Measurements from ENCODE around the gene PRKCE. TPM values are rescaled to one million over a fixed set of nuclear protein-coding genes. Genes with fewer than 3 reads are reported as not detected.

Gene PRKCE
- total RNA-seq, result 11.7 and 12.7 TPM in 2 replicates

DNA sequence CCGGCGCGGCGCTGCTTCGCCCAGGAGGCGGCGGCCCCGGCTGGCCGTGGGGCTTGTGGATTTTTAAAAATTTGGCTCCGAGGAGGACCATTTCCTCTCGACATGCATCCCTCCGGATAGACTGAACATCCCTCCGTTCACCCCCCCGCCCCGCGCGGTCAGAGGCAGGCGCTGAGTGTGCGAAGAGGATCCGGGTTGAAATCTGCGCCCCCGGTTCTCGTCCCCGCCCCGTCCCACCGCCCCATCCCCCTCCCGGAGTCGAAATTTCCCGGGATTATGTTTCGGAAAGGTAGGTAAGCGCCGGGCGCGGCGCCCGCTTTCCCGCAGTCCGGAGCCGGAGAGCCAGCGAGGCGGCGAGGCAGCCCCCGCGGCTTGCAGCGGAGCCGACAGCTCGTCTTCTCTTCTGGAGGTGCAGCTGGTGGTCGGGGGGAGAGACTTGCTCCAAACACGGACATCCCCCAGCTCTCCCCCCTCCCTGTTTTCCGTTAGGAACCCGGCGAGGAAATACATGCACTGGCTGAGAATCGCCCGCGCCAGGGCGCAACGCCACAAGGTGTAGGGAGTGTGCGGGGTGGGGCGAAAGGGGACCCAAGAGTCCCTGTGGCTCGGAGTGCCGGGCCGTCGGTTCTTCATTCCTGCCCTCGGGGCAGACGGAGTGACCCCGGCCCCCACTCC lies at the start of gene PRKCE:
Gene PRKCE, plus strand, starts transcription at position 261 of the 675 bp plus-strand sequence.
- Mint-ChIP-seq H3K4me1 (ENCODE audit: low read depth) (peaks cover 28% of the 10 kb centered on the region), H3K27me3 (ENCODE audit: insufficient read depth) (peaks cover 30% of the 10 kb centered on the region), H3K27ac (peak within 1 kb of the TSS; percentile 94), H3K36me3 (ENCODE audit: low read depth) (peaks cover 2% of the 10 kb centered on the region), H3K9me3 (no peaks in the 10 kb centered on the region), H3K4me3 (peak within 1 kb of the TSS; percentile 90)
- intact Hi-C loops (cut with micrococcal nuclease), result loop anchor here (1.0 to 2.0 kb wide), 3 partner anchors 40 to 1483 kb away; partner anchors contain the start of genes PPM1B and SRBD1
- DNase-seq (ENCODE audit: low spot score), result no peak

DNA sequence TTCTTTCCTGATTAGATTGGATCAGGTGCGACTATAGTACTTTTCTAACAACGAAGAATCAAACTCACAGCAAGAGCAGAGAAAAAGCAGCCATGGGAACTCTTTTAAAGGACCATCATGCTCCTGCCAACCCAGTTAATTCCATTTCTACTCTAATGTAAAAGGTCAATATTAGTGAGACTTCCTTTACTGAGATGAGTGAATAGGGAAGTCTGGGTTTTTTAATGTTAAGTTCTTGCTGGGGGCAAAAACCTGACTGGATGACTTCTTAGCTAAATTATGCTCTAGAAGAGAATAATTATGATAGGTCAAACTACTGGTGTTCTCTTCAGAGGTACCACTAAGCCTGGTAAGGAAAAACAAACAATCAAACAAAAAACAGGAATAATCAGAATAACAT lies 48.9 kb upstream of the PRKCE start:
- intact Hi-C loops (cut with micrococcal nuclease), result no loop called here
- DNase-seq (ENCODE audit: low spot score), result no peak
- Mint-ChIP-seq H3K27ac (no peak overlapping the region), H3K27me3 (ENCODE audit: insufficient read depth) (no peaks in the 10 kb centered on the region), H3K9me3 (no peaks in the 10 kb centered on the region), H3K36me3 (ENCODE audit: low read depth) (peaks cover 30% of the 10 kb centered on the region), H3K4me1 (ENCODE audit: low read depth) (no peaks in the 10 kb centered on the region), H3K4me3 (no peak overlapping the region)

DNA sequence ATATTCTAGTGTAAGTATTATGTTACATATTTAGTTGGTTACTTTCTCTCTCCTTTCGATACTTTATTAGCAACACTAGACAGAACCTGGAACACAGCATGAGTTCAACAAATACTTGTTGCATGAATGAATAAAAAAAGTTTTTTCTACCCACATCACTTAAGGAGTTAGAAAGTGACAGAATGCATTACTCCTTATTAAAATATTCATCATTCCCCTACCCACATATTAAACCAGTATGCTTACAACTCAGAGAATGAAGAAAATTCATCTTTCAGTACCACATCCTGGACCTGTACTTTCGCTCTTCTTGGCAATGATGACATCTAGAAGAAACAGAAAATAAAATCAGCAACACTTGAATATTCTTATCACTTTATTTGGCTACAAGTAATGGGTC lies 46.4 kb upstream of the PRKCE start:
- Mint-ChIP-seq H3K27ac (no peak overlapping the region), H3K4me3 (no peak overlapping the region), H3K36me3 (ENCODE audit: low read depth) (peaks cover 23% of the 10 kb centered on the region), H3K9me3 (no peaks in the 10 kb centered on the region), H3K4me1 (ENCODE audit: low read depth) (peaks cover 12% of the 10 kb centered on the region), H3K27me3 (ENCODE audit: insufficient read depth) (no peaks in the 10 kb centered on the region)
- intact Hi-C loops (cut with micrococcal nuclease), result no loop called here
- no peak for DNase-seq (ENCODE audit: low spot score)

DNA sequence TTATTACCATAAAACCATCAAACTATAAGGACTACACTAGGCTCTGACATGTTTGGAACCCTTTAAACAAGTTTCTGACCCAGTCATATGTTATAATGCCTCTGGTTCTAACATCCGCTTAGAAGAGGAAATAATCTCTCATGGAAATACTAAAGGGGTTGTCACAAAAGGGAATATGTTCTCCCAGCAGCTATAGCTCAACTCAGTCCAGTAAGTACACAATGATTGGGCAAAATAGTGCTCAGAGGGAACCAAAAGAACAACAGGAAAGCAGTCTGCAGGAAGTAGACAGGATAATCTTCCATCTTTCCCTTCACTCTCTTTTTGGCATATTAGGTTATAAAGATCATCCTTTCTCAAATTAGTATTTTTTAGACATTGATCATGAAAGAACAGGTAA lies 44.7 kb upstream of the PRKCE start:
- no peaks in the 10 kb centered on the region for H3K27me3 Mint-ChIP-seq (ENCODE audit: insufficient read depth)
- H3K27ac Mint-ChIP-seq, result no peak overlapping the region
- intact Hi-C loops (cut with micrococcal nuclease), result no loop called here
- H3K4me1 Mint-ChIP-seq (ENCODE audit: low read depth), result peaks cover 21% of the 10 kb centered on the region
- H3K4me3 Mint-ChIP-seq, result no peak overlapping the region
- H3K9me3 Mint-ChIP-seq, result no peaks in the 10 kb centered on the region
- DNase-seq (ENCODE audit: low spot score), result no peak
- H3K36me3 Mint-ChIP-seq (ENCODE audit: low read depth), result peaks cover 10% of the 10 kb centered on the region

DNA sequence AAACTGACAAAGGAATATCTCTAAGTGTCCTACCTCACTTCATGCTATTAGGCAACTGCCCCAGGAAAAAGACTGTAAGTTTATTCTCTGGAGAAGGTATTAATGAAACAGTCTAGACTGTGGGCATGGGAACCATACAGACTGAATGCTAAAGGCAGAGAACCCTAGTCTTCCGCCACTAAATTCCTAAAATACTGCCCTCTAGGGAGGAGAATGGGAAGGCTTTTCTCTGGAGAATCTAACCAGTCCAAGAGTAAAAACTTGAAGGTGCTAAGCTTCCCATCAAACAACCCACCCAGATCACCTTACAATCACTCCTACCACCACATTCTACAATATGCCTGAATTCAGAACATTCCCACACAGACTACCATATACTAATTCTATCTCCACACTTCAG lies 43.8 kb upstream of the PRKCE start:
- Mint-ChIP-seq H3K9me3 (no peaks in the 10 kb centered on the region), H3K36me3 (ENCODE audit: low read depth) (peaks cover 10% of the 10 kb centered on the region), H3K27ac (no peak overlapping the region), H3K4me1 (ENCODE audit: low read depth) (peaks cover 27% of the 10 kb centered on the region), H3K27me3 (ENCODE audit: insufficient read depth) (no peaks in the 10 kb centered on the region), H3K4me3 (no peak overlapping the region)
- intact Hi-C loops (cut with micrococcal nuclease), result no loop called here
- DNase-seq (ENCODE audit: low spot score), result no peak

DNA sequence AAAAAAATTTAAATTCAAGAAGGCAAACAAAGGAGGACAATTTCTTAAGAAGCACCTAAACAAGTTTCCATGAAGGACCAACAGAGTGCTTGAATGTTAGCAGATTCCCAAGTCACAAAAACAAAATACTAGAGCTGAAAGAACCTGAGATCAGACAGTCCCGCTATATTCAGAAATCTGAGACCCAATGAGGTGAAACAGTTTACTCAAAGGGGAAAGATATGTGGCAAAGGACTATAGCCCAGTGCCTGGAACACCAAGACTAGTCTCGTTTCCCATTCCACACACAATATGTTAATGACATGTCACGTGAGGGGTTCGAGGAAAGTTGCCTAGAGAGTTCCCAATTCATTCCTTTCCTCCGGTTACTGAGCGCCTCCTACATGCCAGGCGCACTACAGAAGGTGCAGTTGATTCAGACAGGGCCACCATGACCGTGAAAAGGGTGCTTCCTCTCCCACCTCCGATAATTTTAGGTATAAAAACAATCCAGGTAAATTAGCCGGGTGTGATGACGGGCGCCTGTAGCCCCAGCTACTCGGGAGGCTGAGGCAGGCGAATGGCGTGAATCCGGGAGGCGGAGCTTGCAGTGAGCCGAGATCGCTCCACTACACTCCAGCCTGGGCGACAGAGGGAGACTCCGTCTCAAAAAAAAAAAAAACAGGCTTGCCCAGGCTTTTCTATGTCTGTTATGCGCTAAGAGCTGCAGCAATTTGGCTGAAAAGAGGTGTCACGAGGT lies 41.0 kb upstream of the PRKCE start:
- peak overlapping the region; percentile 96 for H3K4me3 Mint-ChIP-seq
- intact Hi-C loops (cut with micrococcal nuclease), result loop anchor here (1.0 to 5.0 kb wide), 4 partner anchors 26 to 1443 kb away; partner anchors contain the start of genes PPM1B and PRKCE
- DNase-seq (ENCODE audit: low spot score), result peak; percentile 32
- peak overlapping the region; percentile 92 for H3K27ac Mint-ChIP-seq
- H3K27me3 Mint-ChIP-seq (ENCODE audit: insufficient read depth), result no peaks in the 10 kb centered on the region
- peaks cover 27% of the 10 kb centered on the region for H3K4me1 Mint-ChIP-seq (ENCODE audit: low read depth)
- no peaks in the 10 kb centered on the region for H3K9me3 Mint-ChIP-seq
- peaks cover 4% of the 10 kb centered on the region for H3K36me3 Mint-ChIP-seq (ENCODE audit: low read depth)

DNA sequence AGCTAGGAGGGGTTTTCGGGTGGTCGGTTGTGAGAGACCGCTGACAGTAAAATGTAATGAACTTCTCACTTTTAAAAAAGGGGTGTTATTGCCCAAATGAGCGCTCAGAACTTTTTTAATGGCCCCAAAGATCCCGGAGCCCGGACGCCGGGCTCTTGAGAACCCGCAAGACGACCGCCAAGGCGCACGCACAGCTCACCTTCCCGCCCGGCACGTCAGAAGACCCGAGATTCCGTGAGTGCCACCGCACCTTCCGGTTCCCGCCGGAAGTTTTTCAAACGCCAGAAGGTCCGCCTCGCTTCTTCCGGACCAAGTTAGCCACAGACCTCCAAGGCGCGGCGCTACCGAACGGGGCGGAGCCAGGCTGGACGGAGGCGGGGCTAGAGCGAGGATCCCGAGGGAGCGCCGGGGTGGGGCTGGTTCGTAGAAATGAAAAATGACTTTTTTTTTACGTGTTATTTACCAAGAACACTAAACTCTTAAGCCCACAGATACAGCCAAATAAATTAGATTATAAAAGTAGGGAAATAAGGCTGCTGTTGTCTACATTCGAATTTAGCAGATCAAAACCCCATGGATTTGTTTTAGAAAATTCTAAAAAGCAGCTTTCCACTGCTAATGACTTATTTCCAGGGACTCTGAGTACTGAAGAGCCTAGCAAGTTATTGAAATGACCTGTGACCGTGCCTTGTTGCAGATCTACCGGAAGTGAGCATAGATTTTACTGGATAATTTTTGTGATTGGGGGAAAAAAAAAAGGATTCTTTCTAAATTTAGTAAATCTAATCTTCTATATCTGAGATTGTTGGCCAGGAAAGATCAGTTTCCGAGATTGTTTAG lies 40.2 kb upstream of the PRKCE start, which contains the start of gene SRBD1:
Gene SRBD1, minus strand, starts transcription at position 248 of the 840 bp plus-strand sequence. CDS start 5,826 bp downstream, outside the sequence.
- H3K36me3 Mint-ChIP-seq (ENCODE audit: low read depth), result peaks cover 4% of the 10 kb centered on the region
- peaks cover 27% of the 10 kb centered on the region for H3K4me1 Mint-ChIP-seq (ENCODE audit: low read depth)
- H3K27me3 Mint-ChIP-seq (ENCODE audit: insufficient read depth), result no peaks in the 10 kb centered on the region
- no peaks in the 10 kb centered on the region for H3K9me3 Mint-ChIP-seq
- peak within 1 kb of the TSS; percentile 92 for H3K27ac Mint-ChIP-seq
- peak within 1 kb of the TSS; percentile 96 for H3K4me3 Mint-ChIP-seq
- DNase-seq (ENCODE audit: low spot score), result peak; percentile 84
- intact Hi-C loops (cut with micrococcal nuclease), result loop anchor here (1.0 to 5.0 kb wide), 4 partner anchors 26 to 1444 kb away; partner anchors contain the start of genes PPM1B and PRKCE

DNA sequence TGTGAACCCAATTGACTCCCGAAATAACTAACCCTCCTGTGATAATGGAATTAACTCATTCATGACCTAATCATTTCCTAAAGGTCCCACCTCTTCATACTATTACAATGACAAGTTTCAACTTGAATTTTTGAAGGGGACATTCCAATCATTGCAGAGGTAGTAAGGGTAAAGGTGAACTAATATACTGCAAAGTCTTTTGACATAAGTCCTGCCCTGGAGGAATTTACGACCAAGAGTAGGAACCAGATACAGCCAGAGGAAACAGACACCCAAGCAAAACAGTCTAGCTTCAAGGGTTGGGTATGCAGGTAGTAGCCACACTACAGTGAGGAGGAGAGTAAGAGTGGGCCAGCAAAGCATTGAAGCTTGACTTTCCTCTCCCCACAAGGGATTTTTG lies 39.2 kb upstream of the PRKCE start:
- no peaks in the 10 kb centered on the region for H3K9me3 Mint-ChIP-seq
- H3K4me1 Mint-ChIP-seq (ENCODE audit: low read depth), result peaks cover 27% of the 10 kb centered on the region
- H3K27ac Mint-ChIP-seq, result no peak overlapping the region
- peak overlapping the region; percentile 27 for H3K4me3 Mint-ChIP-seq
- no peak for DNase-seq (ENCODE audit: low spot score)
- intact Hi-C loops (cut with micrococcal nuclease), result loop anchor here (5.0 kb wide), 1 partner anchor 1445 kb away; the partner anchor contains the start of gene PPM1B
- no peaks in the 10 kb centered on the region for H3K27me3 Mint-ChIP-seq (ENCODE audit: insufficient read depth)
- H3K36me3 Mint-ChIP-seq (ENCODE audit: low read depth), result peaks cover 4% of the 10 kb centered on the region

DNA sequence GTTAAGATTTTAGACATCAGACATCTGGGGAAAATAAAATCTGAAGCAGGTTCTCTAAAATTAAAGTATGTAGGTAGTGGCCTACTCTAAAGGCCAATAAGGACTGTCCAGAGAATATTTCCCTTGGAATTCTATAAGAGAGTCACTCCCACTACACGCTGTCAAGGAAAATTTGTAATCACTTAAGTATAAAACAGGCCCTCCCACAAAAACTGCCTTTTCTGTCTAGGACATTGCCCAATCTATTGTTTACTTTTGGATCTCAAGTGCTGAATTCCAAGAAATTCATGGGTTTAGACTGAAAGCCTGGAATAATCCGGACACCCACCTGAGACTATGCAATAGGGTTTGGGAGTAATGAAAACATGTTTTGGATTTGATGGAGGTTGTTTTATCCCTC lies 38.7 kb upstream of the PRKCE start:
- no peaks in the 10 kb centered on the region for H3K27me3 Mint-ChIP-seq (ENCODE audit: insufficient read depth)
- no peak overlapping the region for H3K4me3 Mint-ChIP-seq
- intact Hi-C loops (cut with micrococcal nuclease), result loop anchor here (5.0 kb wide), 1 partner anchor 1445 kb away; the partner anchor contains the start of gene PPM1B
- no peak overlapping the region for H3K27ac Mint-ChIP-seq
- H3K36me3 Mint-ChIP-seq (ENCODE audit: low read depth), result peaks cover 4% of the 10 kb centered on the region
- DNase-seq (ENCODE audit: low spot score), result no peak
- H3K4me1 Mint-ChIP-seq (ENCODE audit: low read depth), result peaks cover 27% of the 10 kb centered on the region
- no peaks in the 10 kb centered on the region for H3K9me3 Mint-ChIP-seq

DNA sequence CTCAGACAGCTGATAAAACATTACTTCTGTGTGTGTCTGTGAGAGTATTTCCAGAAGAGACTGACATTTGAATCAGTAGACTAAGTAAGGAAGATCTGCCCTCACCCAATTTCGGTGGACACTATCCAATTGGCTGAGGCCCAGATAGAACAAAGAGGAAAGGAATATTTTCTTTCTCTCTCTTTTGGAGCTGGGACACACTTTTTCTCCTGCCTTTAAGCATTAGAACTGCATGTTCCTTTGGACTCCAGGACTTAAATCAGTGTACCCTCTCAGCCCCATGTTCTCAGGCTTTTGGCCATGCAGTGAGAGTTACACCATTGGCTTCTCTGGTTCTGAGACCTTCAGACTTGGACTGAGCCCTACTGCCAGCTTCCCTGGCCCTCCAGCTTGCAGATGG lies 37.1 kb upstream of the PRKCE start:
- no peak for DNase-seq (ENCODE audit: low spot score)
- intact Hi-C loops (cut with micrococcal nuclease), result loop anchor here (5.0 kb wide), 1 partner anchor 1447 kb away; the partner anchor contains the start of gene PPM1B
- Mint-ChIP-seq H3K4me1 (ENCODE audit: low read depth) (peaks cover 23% of the 10 kb centered on the region), H3K4me3 (no peak overlapping the region), H3K36me3 (ENCODE audit: low read depth) (peaks cover 3% of the 10 kb centered on the region), H3K27me3 (ENCODE audit: insufficient read depth) (no peaks in the 10 kb centered on the region), H3K9me3 (no peaks in the 10 kb centered on the region), H3K27ac (no peak overlapping the region)

DNA sequence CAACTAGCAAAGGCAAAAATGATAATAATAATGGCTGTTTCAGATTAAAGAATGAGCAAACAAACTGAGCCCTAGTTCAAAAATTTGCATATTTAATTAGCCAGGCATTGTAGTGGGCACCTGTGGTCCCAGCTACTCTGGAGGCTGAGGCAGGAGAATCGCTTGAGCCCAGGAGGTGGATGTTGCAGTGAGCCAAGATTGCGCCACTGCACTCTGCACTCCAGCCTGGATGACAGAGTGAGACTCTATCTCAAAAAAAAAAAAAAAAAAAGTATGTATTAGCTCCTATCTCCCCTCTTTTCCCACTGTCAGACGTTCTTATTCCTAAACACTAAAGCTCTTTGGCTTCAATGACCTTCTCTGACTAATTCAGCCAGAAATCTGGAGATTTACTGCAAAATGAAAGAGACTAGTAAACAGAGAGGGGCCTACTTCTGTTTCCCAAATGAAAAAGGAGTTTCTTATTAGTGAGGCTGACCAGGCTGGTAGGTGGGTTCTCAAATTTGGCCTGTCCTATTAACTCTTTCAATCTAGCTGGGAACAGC lies 36.5 kb upstream of the PRKCE start:
- H3K27me3 Mint-ChIP-seq (ENCODE audit: insufficient read depth), result no peaks in the 10 kb centered on the region
- DNase-seq (ENCODE audit: low spot score), result no peak
- no peaks in the 10 kb centered on the region for H3K9me3 Mint-ChIP-seq
- peaks cover 17% of the 10 kb centered on the region for H3K4me1 Mint-ChIP-seq (ENCODE audit: low read depth)
- no peak overlapping the region for H3K4me3 Mint-ChIP-seq
- peaks cover 1% of the 10 kb centered on the region for H3K36me3 Mint-ChIP-seq (ENCODE audit: low read depth)
- H3K27ac Mint-ChIP-seq, result no peak overlapping the region
- intact Hi-C loops (cut with micrococcal nuclease), result loop anchor here (5.0 kb wide), 1 partner anchor 1448 kb away; the partner anchor contains the start of gene PPM1B

Measured in activated T-helper 1 cell treated with anti-CD3 and anti-CD28 coated beads, Interleukin-12 subunit alpha, Interleukin-12 subunit beta, Interleukin-2, Interleukin-4 antibody, amounts not matched to agents 30 ng/mL and 10 ng/mL and 1 ng/mL, durations not matched to agents 14 hours and 24 hours and 36 hours (primary cell).